NCI-H1436 (cell line): ENCODE data around the gene PPM1L.

Source experiments
- DNase-seq: peaks from one replicate; lab custom pipeline; 2025; lab: John Stamatoyannopoulos, UW

The PPM1L gene

DNA sequence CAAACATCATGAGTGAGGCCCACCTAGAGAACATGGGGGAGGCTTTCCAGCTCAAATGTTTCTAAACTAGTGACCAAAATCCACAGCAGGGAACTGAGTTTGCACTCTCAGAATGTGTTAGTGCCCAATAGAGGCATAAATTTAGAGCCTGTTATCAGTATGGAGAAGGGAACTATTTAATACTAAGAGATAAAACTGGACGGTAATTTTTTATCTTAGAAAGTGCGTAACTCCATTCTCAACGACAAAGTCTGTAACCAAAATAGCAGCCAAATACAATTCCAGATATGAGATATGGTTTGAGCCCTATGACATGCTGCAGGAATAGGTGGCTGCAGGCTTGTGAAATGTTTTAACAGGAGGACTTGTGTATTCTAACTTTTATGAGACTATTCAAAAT, 345.6 kb downstream of the PPM1L start:
- DNase-seq = no peak

DNA sequence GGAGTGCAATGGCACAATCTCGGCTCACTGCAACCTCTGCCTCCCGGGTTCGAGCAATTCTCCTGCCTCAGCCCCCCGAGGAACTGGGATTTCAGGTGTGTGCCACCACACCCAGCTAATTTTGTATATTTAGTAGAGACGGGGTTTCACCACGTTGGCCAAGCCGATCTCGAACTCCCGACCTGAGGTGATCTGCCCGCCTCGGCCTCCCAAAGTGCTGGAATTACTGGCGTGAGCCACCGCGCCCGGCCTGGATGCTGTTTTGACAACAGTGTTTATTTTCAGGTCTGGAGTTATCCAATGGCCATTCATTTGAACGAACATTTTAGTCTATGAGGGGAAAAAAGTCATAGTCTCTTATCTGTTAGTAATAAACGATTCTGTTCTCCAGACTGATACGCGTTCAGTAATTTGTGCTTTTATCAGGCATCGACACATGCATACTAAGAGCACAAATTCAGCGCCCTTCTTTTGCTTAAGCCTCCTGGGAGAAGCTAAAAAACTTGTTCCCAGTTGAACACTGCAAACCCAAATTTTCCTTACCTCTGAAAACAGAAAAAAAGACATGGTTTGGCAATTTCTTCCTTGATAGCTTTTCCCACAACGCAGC, 347.9 kb downstream of the PPM1L start:
- no peak for DNase-seq

DNA sequence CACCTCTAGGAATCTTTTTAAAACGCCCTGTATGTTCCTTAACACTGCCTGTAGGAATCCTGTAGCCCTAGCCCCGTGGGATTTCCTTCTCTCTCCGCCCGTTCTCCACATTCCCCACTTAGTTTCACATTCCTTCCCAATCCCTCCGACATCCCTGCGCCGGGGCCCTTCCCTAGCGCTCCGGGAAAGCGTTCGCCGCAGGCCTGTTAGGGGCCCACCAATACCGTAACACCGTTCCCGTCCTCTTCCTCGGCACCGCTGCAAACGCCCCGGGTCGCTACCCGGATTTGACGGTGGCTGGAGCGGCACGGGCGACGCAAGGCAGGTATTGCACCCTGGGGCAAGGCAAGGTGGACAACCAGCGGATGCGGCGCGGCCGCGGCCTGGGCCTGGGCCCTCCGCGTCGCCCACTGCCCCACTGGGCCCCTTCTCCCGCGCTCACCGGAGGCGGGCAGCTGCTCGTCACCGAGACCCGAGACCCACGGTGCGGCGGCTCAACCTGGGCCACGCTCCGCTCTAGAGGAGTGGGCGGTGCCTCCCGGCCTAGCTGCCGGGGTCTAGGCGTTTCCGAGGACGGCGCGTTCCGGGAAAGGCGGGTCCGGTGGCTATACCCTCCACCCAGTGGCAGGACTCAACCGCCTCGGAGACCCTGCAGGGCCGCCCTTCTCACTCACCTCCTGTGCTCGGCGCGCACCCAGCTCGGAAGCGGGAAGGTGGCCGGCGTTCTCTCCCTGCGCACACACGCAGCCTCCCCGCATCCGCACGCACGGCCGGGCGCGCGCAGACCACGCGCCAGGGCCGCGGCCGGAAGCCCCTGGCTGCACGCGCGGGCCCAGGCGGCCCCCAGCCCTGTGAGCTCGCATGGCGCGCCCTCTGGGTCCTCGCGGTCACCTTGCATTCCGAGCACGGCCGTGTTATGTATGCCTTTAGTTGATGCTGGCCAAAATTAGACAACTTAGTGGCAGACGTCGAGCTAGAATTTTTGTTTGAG, 348.8 kb downstream of the PPM1L start, which contains the start of gene B3GALNT1:
B3GALNT1 (minus strand) TSS at position 789 of the 991 bp plus-strand sequence. CDS start 18,595 bp downstream, outside the sequence.
- DNase-seq = peak; percentile 70

DNA sequence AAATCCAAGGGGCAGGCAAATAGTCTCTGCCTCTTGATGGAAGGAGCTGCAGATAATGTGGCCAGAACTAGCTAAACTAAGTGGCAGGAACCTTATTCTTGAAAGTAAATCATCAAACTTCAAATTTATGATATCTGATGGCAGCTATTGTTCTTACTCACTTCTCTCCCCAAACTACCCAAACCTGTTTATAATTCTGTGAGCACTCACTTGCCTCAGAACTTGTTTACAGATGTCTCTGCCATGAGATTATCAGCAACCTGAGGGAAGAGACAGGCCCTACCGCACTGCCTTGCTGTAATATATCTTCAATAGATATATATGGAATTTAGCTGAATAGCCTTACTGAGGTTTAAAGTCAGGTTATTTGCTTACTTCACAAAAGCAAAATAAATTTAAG, 351.3 kb downstream of the PPM1L start:
- no peak for DNase-seq

DNA sequence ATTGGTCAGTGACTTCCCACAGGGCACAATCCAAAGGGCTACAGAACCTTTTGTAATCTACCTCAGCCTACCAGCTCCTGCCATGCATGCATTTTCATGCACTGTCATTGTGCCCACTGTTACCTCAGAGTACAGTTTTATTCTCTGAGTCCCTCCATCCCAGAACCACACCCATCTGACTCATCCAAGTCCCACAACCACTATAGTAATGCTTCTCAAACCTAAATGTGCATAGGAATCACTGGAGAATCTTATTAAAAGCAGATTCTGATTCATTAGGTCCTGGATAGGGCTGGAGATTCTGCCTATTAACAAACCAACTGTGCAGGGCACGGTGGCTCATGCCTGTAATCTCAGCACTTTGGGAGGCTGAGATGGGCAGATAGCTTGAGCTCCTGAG, 352.8 kb downstream of the PPM1L start:
- DNase-seq = no peak

DNA sequence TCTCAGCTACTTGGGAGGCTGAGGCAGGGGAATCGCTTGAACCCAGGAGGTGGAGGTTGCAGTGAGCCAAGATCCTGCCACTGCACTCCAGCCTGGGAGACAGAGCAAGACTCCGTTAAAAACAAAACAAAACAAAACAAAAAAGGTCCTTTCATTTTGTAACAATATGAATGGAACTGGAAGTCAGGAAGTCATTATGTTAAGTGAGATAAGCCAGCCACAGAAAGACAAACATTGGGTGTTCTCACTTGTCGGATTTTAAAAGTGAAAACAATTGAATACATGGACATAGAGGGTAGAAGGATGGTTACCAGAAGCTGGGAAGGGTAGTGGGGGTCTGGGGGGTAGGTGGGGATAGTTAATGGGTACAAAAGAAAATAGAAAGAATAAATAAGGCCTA, 361.6 kb downstream of the PPM1L start:
- DNase-seq = no peak

DNA sequence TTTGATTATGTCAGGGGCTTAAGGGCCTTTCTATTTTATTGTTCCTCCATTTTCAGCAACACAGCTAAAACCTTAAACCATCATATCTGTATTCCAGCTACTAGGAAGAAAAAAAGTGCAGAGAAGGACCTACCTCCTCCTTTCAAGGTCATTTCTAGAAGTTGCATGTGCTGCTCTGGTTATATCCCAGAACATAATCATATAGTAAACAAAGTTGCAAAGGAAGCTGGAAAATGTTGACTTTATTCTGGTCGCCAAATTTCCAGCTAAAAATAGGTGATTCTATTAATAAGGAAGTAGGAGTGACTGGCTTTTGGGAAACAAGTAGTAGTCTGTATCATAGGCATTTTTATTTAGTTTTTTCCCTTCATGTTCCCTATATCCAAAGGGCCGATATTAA, 370.5 kb downstream of the PPM1L start:
- DNase-seq = no peak
